G401.6 (cell line): ENCODE data around the gene ESRRA.
A peak's percentile ranks its signal among the peaks of the same experiment; 100 is the strongest.
"Not testable (repeated sequence)": the region's sequence is repeated elsewhere in the genome, so short reads cannot be mapped to it uniquely, and the experiment has no call there.

Experiments used
- FAIRE-seq: peaks from 2 replicates; lab custom pipeline; 2012; peaks lifted over from hg19 to GRCh38; lab: Jason Lieb, UNC

ESRRA gene

GRCh38 chr11:64292460-64293254 lies 12.7 kb upstream of the ESRRA start:
- no peak for FAIRE-seq

- no peak for FAIRE-seq
These were observed 10.6 kb upstream of the ESRRA start for GRCh38 chr11:64294774-64295173.

GRCh38 chr11:64295760-64296159 lies 9.6 kb upstream of the ESRRA start:
- no peak for FAIRE-seq

GRCh38 chr11:64296236-64296635 lies 9.1 kb upstream of the ESRRA start:
- no peak for FAIRE-seq

GRCh38 chr11:64296830-64297698 lies 8.3 kb upstream of the ESRRA start:
- no peak for FAIRE-seq

GRCh38 chr11:64297699-64298358 lies 7.5 kb upstream of the ESRRA start:
- FAIRE-seq, result no peak

- no peak for FAIRE-seq
These were observed 6.1 kb upstream of the ESRRA start for GRCh38 chr11:64298966-64299846.

GRCh38 chr11:64299847-64300648 lies 5.3 kb upstream of the ESRRA start, which contains the start of gene CATSPERZ:
Gene CATSPERZ, plus strand, starts transcription at chr11:64300358. Its CDS starts 53 bp downstream, at chr11:64300411.
- FAIRE-seq, result no peak

- no peak for FAIRE-seq
These were observed 2.0 kb upstream of the ESRRA start for GRCh38 chr11:64303109-64304031.

- no peak for FAIRE-seq
These were observed 1.4 kb upstream of the ESRRA start for GRCh38 chr11:64304032-64304315.

GRCh38 chr11:64304316-64305072 lies 830 bp upstream of the ESRRA start:
- FAIRE-seq, result peak; percentile 91

GRCh38 chr11:64305691-64306562 lies 603 bp downstream of the ESRRA start:
- FAIRE-seq, result no peak

GRCh38 chr11:64306563-64306875 lies 1.2 kb downstream of the ESRRA start:
- FAIRE-seq, result no peak

GRCh38 chr11:64306876-64307622 lies 1.7 kb downstream of the ESRRA start:
- FAIRE-seq, result no peak

GRCh38 chr11:64307795-64308194 lies 2.5 kb downstream of the ESRRA start:
- FAIRE-seq, result not testable (repeated sequence)

GRCh38 chr11:64312947-64313346 lies 7.6 kb downstream of the ESRRA start:
- no peak for FAIRE-seq

GRCh38 chr11:64313491-64314145 lies 8.3 kb downstream of the ESRRA start:
- no peak for FAIRE-seq
